ENCODE measurements around the gene PROM1.

GRCh38 chr4:16114546-16114945 is 30.7 kb upstream of the PROM1 start:
- no peak for TF ChIP-seq CTCF (IDR thresholded peaks at IDR 0.05; ENCODE audit: control extremely low read depth in 1 of 3, insufficient read depth in 1 of 3, low read depth in 1 of 3, low read length in 3 of 3)
- TF ChIP-seq ATF2 (IDR thresholded peaks at IDR 0.05; ENCODE audit: low read length), result no peak
- no peak for TF ChIP-seq TEAD4 (IDR thresholded peaks at IDR 0.05; ENCODE audit: low read depth, low read length)
- TF ChIP-seq SIN3A (conservative IDR thresholded peaks at IDR 0.05 in 1 of 2, IDR thresholded peaks at IDR 0.05 in 1 of 2; ENCODE audit: low read depth in 1 of 2, low read length in 2 of 2), result no peak
- TF ChIP-seq ATF3 (IDR thresholded peaks at IDR 0.05; ENCODE audit: insufficient read depth, low read depth, low read length), result no peak
- no peak for TF ChIP-seq RAD21 (IDR thresholded peaks at IDR 0.05 in 1 of 2, conservative IDR thresholded peaks at IDR 0.05 in 1 of 2; ENCODE audit: low read depth in 2 of 2, low read length in 2 of 2)
- TF ChIP-seq POLR2A (IDR thresholded peaks at IDR 0.05; ENCODE audit: control extremely low read depth in 1 of 2, low read depth in 2 of 2, low read length in 2 of 2), result no peak
- TF ChIP-seq CHD1 (IDR thresholded peaks at IDR 0.05; ENCODE audit: low read depth, low read length), result no peak

Measured in H1 (cell line).